Naive thymus-derived CD4-positive, alpha-beta T cell (primary cell): ENCODE data around the gene SOS1. TPM values are rescaled to one million over a fixed set of nuclear protein-coding genes. Genes with fewer than 3 reads are reported as not detected.

Experiments used
- ATAC-seq: fragments of 150-1000 bp; cut with Tn5 transposase; 2 replicates; pipeline ENCODE4 v1.10.0; 2021; ENCODE audit warnings: mild to moderate bottlenecking, moderate library complexity
- CTCF ChIA-PET: fragments of 350-600 bp; sonication (Branson Sonifier 250); formaldehyde crosslinking; loops from one replicate; lab custom pipeline; 2021; ENCODE audit warnings: antibody characterized with exemption; lab: Charles Lee
- POLR2A ChIA-PET: fragments of 350-600 bp; sonication (Branson Sonifier 250); formaldehyde crosslinking; loops from one replicate; lab custom pipeline; 2021; ENCODE audit warnings: antibody characterized with exemption, inconsistent platforms; lab: Charles Lee
- DNase-seq, 9 donors: peaks; one replicate each; pipeline versions ENCODE4 v3.0.0 to v3.0.0-alpha.2; 2020 to 2022; ENCODE audit warnings: mixed read lengths in 1 of 9
- H3K27ac ChIP-seq: one replicate; pipeline ENCODE4 v1.7.0; 2013; ENCODE audit warnings: mild to moderate bottlenecking, low read depth, low read length, moderate library complexity
- H3K27me3 ChIP-seq, 2 donors: one replicate each; pipeline ENCODE4 v1.7.0; 2013; ENCODE audit warnings: low read length in 2 of 2, mild to moderate bottlenecking in 2 of 2, moderate library complexity in 2 of 2; ENCODE audit not compliant: control insufficient read depth in 2 of 2, insufficient read depth in 2 of 2
- H3K36me3 ChIP-seq, 3 experiments: 1 replicate in 2 of 3; 2 replicates in 1 of 3; pipeline ENCODE4 v1.7.0; 2013; ENCODE audit warnings: low read length in 3 of 3, mild to moderate bottlenecking in 3 of 3, moderate library complexity in 1 of 3; ENCODE audit not compliant: insufficient read depth in 3 of 3, control insufficient read depth in 2 of 3
- H3K4me1 ChIP-seq, 2 donors: one replicate each; pipeline ENCODE4 v1.7.0; 2013; ENCODE audit warnings: low read length in 2 of 2, mild to moderate bottlenecking in 2 of 2, moderate library complexity in 1 of 2; ENCODE audit not compliant: control insufficient read depth in 2 of 2, insufficient read depth in 2 of 2
- H3K4me3 ChIP-seq: 2 replicates; pipeline ENCODE4 v1.7.0; 2013; ENCODE audit warnings: mild to moderate bottlenecking, low read length
- H3K9me3 ChIP-seq, 3 experiments: 1 replicate in 2 of 3; 2 replicates in 1 of 3; pipeline ENCODE4 v1.7.0; 2013; ENCODE audit warnings: low read length in 3 of 3; ENCODE audit not compliant: control insufficient read depth in 2 of 3
- H3K27ac Mint-ChIP-seq, 9 donors: one replicate each; pipeline ENCODE4 v1.8.0; 2020 to 2022; ENCODE audit warnings: mixed read lengths in 9 of 9, mild to moderate bottlenecking in 8 of 9, moderate library complexity in 5 of 9, inconsistent platforms in 2 of 9
- H3K27me3 Mint-ChIP-seq, 5 donors: one replicate each; pipeline ENCODE4 v1.8.0; 2021 to 2022; ENCODE audit warnings: mixed read lengths in 5 of 5, mild to moderate bottlenecking in 1 of 5
- H3K36me3 Mint-ChIP-seq, 5 donors: one replicate each; pipeline ENCODE4 v1.8.0; 2020 to 2022; ENCODE audit warnings: mixed read lengths in 5 of 5, mild to moderate bottlenecking in 3 of 5, inconsistent platforms in 1 of 5
- H3K4me1 Mint-ChIP-seq, 7 donors: one replicate each; pipeline ENCODE4 v1.8.0; 2020 to 2022; ENCODE audit warnings: mixed read lengths in 7 of 7, mild to moderate bottlenecking in 3 of 7, inconsistent platforms in 1 of 7
- H3K4me3 Mint-ChIP-seq, 10 donors: one replicate each; pipeline ENCODE4 v1.8.0; 2020 to 2022; ENCODE audit warnings: mild to moderate bottlenecking in 10 of 10, mixed read lengths in 10 of 10, moderate library complexity in 6 of 10, inconsistent platforms in 2 of 10
- H3K9me3 Mint-ChIP-seq, 11 donors: one replicate each; pipeline ENCODE4 v1.8.0; 2020 to 2022; ENCODE audit warnings: mixed read lengths in 11 of 11, mild to moderate bottlenecking in 4 of 11, inconsistent platforms in 1 of 11, moderate library complexity in 1 of 11
- intact Hi-C, 2 donors: fragments of 100-400 bp; cut with micrococcal nuclease; formaldehyde crosslinking; loops; one replicate each; pipeline ENCODE4 v1.15.1; 2023
- polyA plus RNA-seq, 2 donors: library from polyadenylated mRNA; unstranded; fragments of 300-500 nt; fragmentation: Illumina TruSeq; gene quantifications; one replicate each; pipeline ENCODE4 v1.2.3, GENCODE V29; 2021
- total RNA-seq, 6 experiments: library from RNA in 5 of 6; stranded (reverse) in 5 of 6; gene quantifications; 1 replicate in 5 of 6; 2 replicates in 1 of 6; pipeline ENCODE4 v1.2.3 and lab custom pipeline; 2021 to 2026

SOS1 gene
- total and polyA plus RNA-seq, 7 experiments from 2014 or later, result 6.3 to 323 (median 34.8) TPM

DNA sequence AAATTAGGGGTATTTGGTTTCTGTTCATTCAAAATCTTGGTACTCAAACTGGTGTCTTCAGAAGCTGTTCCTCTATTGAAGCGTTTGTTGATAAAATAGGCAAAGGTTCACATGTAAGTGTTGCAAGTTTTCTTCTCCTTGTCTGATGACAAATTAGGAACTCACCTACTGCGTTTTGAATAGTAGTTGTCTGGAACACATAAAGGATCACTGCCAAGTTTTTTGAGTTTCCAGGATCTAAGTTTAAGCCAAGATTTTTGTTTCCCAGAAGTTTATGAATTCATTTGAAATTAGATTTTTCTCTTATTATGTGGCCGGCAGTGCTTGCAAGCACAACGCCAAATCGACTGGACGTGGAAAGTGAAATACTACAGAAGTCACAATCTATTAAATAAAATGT is 145.8 kb downstream of the SOS1 start:
- no peaks in the 10 kb centered on the region for H3K9me3 ChIP-seq
- Mint-ChIP-seq H3K4me1 (peaks cover 0 to 3% (median 0%) of the 10 kb centered on the region in 7 donors), H3K9me3 (no peaks in the 10 kb centered on the region), H3K27ac (no peak overlapping the region), H3K36me3 (peaks cover 0 to 14% (median 0%) of the 10 kb centered on the region in 5 donors), H3K4me3 (no peak overlapping the region), H3K27me3 (peaks cover 0 to 3% (median 0%) of the 10 kb centered on the region in 5 donors)
- ATAC-seq (no peak), DNase-seq (no peak)
- no peak overlapping the region for H3K27ac ChIP-seq
- intact Hi-C loops, result no loop called here
- H3K4me3 ChIP-seq, result no peak overlapping the region
- no peaks in the 10 kb centered on the region for H3K36me3 ChIP-seq
- H3K4me1 ChIP-seq, result no peaks in the 10 kb centered on the region
- no peaks in the 10 kb centered on the region for H3K27me3 ChIP-seq
- POLR2A ChIA-PET, result no interaction called here
- CTCF ChIA-PET, result no interaction called here

- CTCF ChIA-PET, result no interaction called here
- Histone ChIP-seq H3K4me1 (no peaks in the 10 kb centered on the region), H3K36me3 (no peaks in the 10 kb centered on the region), H3K9me3 (no peaks in the 10 kb centered on the region), H3K4me3 (no peak overlapping the region), H3K27me3 (no peaks in the 10 kb centered on the region), H3K27ac (no peak overlapping the region)
- POLR2A ChIA-PET, result interaction anchor here (0.6 kb wide), 1 partner anchor 222 kb away, joined by 3 read pairs; no protein-coding TSS in a partner anchor
- H3K27me3 Mint-ChIP-seq, result peaks cover 0 to 4% (median 0%) of the 10 kb centered on the region in 5 donors
- no peak overlapping the region for H3K4me3 Mint-ChIP-seq
- peaks cover 0 to 11% (median 0%) of the 10 kb centered on the region in 5 donors for H3K36me3 Mint-ChIP-seq
- no peaks in the 10 kb centered on the region for H3K9me3 Mint-ChIP-seq
- ATAC-seq, result no peak
- intact Hi-C loops, result no loop called here
- H3K27ac Mint-ChIP-seq, result no peak overlapping the region
- H3K4me1 Mint-ChIP-seq, result peaks cover 0 to 2% (median 0%) of the 10 kb centered on the region in 7 donors
- DNase-seq, result no peak
These were observed 147.6 kb downstream of the SOS1 start for GRCh38 chr2:38973266-38973665.

DNA sequence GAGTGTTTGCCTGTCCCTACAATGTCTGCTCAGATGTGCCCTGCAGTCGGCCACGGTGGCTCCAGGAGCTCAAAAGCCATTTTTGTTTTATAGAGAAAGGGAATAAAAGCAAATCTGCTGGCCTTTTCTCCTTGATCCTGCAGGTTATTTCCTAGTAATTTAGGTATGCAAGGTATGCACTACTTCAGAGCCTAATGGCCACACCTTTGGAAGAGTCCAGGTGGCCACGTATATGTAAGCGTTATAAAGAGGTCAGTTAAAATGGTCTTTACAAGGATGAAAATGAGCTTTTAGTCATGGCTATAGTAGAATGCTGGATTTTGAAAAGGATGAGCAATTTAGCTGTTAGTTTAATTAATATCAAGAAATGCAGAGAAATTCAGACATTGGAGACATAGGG is 149.5 kb downstream of the SOS1 start:
- Histone ChIP-seq H3K4me1 (no peaks in the 10 kb centered on the region), H3K27ac (no peak overlapping the region), H3K4me3 (no peak overlapping the region), H3K27me3 (no peaks in the 10 kb centered on the region), H3K36me3 (no peaks in the 10 kb centered on the region), H3K9me3 (no peaks in the 10 kb centered on the region)
- ChIA-PET POLR2A (no interaction called here), CTCF (no interaction called here)
- Mint-ChIP-seq H3K36me3 (peaks cover 0 to 6% (median under 1%) of the 10 kb centered on the region in 5 donors), H3K4me3 (no peak overlapping the region), H3K4me1 (no peaks in the 10 kb centered on the region), H3K27me3 (peaks cover 0 to 11% (median 0%) of the 10 kb centered on the region in 5 donors), H3K9me3 (no peaks in the 10 kb centered on the region), H3K27ac (no peak overlapping the region)
- DNase-seq (no peak), ATAC-seq (no peak)
- intact Hi-C loops, result no loop called here

DNA sequence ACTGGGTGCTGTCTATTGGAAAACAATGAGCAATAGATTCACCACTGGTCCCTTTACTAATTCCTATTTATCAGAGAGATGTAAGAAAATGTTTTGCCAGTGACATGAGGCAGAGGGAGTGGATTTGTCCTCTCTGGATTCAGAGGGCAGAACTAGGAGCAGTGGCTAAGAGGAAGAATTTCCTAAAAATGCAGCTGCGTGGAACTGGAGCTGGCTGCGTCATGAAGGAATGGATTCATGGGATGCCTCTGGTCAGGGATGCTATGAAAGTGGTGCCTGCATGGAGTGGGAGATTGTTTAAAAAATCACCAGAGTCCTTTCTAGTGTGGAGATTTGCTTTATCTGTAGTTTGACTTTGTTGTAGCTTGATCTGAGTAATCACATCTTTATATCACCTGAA is 152.8 kb downstream of the SOS1 start:
- POLR2A ChIA-PET, result no interaction called here
- H3K9me3 Mint-ChIP-seq, result no peaks in the 10 kb centered on the region
- H3K4me3 ChIP-seq, result no peak overlapping the region
- CTCF ChIA-PET, result no interaction called here
- H3K9me3 ChIP-seq, result no peaks in the 10 kb centered on the region
- intact Hi-C loops, result no loop called here
- DNase-seq (no peak), ATAC-seq (no peak)
- no peaks in the 10 kb centered on the region for H3K4me1 ChIP-seq
- no peak overlapping the region for H3K27ac ChIP-seq
- H3K27me3 ChIP-seq, result no peaks in the 10 kb centered on the region
- H3K4me3 Mint-ChIP-seq, result no peak overlapping the region
- H3K36me3 Mint-ChIP-seq, result peaks cover 0 to 6% (median under 1%) of the 10 kb centered on the region in 5 donors
- H3K27me3 Mint-ChIP-seq, result peaks cover 0 to 24% (median 1%) of the 10 kb centered on the region in 5 donors
- no peak overlapping the region for H3K27ac Mint-ChIP-seq
- no peaks in the 10 kb centered on the region for H3K36me3 ChIP-seq
- H3K4me1 Mint-ChIP-seq, result no peaks in the 10 kb centered on the region

GRCh38 chr2:38966678-38967077 is 154.2 kb downstream of the SOS1 start:
- H3K4me1 Mint-ChIP-seq, result peaks cover 0 to 1% (median 0%) of the 10 kb centered on the region in 7 donors
- intact Hi-C loops, result no loop called here

GRCh38 chr2:38966006-38966405 is 154.8 kb downstream of the SOS1 start:
- no peaks in the 10 kb centered on the region for H3K9me3 ChIP-seq
- no peak overlapping the region for H3K27ac Mint-ChIP-seq
- H3K4me3 ChIP-seq, result no peak overlapping the region
- DNase-seq (no peak), ATAC-seq (no peak)
- no peaks in the 10 kb centered on the region for H3K4me1 ChIP-seq
- H3K4me3 Mint-ChIP-seq, result no peak overlapping the region
- ChIA-PET CTCF (no interaction called here), POLR2A (no interaction called here)
- H3K4me1 Mint-ChIP-seq, result peaks cover 0 to 3% (median 0%) of the 10 kb centered on the region in 7 donors
- H3K27me3 ChIP-seq, result no peaks in the 10 kb centered on the region
- H3K9me3 Mint-ChIP-seq, result no peaks in the 10 kb centered on the region
- no peaks in the 10 kb centered on the region for H3K36me3 ChIP-seq
- H3K27me3 Mint-ChIP-seq, result peaks cover 6 to 41% (median 15%) of the 10 kb centered on the region in 5 donors
- H3K27ac ChIP-seq, result no peak overlapping the region
- peaks cover 0 to 3% (median 0%) of the 10 kb centered on the region in 5 donors for H3K36me3 Mint-ChIP-seq
- intact Hi-C loops, result no loop called here

More at GRCh38 chr2:38966678-38967077, 154.2 kb downstream of the SOS1 start:
- ChIA-PET CTCF (no interaction called here), POLR2A (no interaction called here)
- no peak overlapping the region for H3K27ac Mint-ChIP-seq
- Histone ChIP-seq H3K4me1 (no peaks in the 10 kb centered on the region), H3K27ac (no peak overlapping the region), H3K36me3 (no peaks in the 10 kb centered on the region), H3K4me3 (no peak overlapping the region), H3K27me3 (no peaks in the 10 kb centered on the region), H3K9me3 (no peaks in the 10 kb centered on the region)
- peaks cover 4 to 34% (median 9%) of the 10 kb centered on the region in 5 donors for H3K27me3 Mint-ChIP-seq
- peaks cover 0 to 4% (median 0%) of the 10 kb centered on the region in 5 donors for H3K36me3 Mint-ChIP-seq
- DNase-seq (no peak), ATAC-seq (no peak)
- H3K9me3 Mint-ChIP-seq, result no peaks in the 10 kb centered on the region
- no peak overlapping the region for H3K4me3 Mint-ChIP-seq
